Cardiac fibroblast (primary cell): Measurements from ENCODE around the gene BCL11B.

ENCODE experiments used
- DNase-seq, 2 donors: peaks; one replicate each; pipeline versions ENCODE4 v3.0.0 to v3.0.0-alpha.2; 2010; ENCODE audit warnings: low read depth in 2 of 2
- H3K4me3 ChIP-seq, 2 donors: replicated peaks in 1 of 2; 1 replicate in 1 of 2; 2 replicates in 1 of 2; pipeline ENCODE4 v1.5.1; 2011; ENCODE audit warnings: low read depth in 2 of 2, low read length in 2 of 2, mild to moderate bottlenecking in 2 of 2, moderate library complexity in 1 of 2
- TF ChIP-seq, protein P1 (sequence below): IDR thresholded peaks from one replicate; pipeline ENCODE4 v1.5.1; 2011; ENCODE audit warnings: low read depth, mild to moderate bottlenecking, low read length, inconsistent platforms

Gene BCL11B

DNA sequence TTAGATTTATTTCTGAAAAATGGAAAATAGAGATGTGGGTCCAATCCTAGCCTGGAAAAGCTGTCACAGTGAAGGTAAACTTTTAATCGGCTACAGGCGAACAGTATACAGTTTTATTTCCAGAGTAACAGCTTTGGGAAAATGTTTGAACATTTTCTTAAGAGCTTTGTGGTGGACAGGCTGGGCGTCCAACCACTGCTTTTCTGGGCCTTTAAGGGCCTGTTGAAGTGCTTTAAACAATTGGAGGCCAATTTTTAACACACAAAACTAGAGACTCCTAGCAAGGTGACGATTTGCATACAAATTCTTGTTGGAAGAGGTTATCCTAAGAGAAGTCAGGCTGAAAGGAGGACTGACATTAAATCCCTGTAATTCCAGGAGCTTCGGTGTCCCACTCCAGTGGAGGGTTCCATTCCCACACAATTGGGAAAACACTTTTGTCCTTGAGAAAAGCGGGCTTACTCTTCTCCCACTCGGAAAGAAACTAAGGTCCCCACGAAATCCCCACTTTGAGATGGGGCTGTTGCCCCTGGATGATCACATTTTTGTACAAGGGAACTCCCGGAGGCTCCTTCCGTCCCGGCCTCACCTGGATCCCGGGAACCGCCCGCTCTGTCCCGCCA lies 26.9 kb downstream of the BCL11B start:
- DNase-seq: no peak
- H3K4me3 ChIP-seq: no peak overlapping the region
- TF ChIP-seq, protein P1, sequence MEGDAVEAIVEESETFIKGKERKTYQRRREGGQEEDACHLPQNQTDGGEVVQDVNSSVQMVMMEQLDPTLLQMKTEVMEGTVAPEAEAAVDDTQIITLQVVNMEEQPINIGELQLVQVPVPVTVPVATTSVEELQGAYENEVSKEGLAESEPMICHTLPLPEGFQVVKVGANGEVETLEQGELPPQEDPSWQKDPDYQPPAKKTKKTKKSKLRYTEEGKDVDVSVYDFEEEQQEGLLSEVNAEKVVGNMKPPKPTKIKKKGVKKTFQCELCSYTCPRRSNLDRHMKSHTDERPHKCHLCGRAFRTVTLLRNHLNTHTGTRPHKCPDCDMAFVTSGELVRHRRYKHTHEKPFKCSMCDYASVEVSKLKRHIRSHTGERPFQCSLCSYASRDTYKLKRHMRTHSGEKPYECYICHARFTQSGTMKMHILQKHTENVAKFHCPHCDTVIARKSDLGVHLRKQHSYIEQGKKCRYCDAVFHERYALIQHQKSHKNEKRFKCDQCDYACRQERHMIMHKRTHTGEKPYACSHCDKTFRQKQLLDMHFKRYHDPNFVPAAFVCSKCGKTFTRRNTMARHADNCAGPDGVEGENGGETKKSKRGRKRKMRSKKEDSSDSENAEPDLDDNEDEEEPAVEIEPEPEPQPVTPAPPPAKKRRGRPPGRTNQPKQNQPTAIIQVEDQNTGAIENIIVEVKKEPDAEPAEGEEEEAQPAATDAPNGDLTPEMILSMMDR: no peak

DNA sequence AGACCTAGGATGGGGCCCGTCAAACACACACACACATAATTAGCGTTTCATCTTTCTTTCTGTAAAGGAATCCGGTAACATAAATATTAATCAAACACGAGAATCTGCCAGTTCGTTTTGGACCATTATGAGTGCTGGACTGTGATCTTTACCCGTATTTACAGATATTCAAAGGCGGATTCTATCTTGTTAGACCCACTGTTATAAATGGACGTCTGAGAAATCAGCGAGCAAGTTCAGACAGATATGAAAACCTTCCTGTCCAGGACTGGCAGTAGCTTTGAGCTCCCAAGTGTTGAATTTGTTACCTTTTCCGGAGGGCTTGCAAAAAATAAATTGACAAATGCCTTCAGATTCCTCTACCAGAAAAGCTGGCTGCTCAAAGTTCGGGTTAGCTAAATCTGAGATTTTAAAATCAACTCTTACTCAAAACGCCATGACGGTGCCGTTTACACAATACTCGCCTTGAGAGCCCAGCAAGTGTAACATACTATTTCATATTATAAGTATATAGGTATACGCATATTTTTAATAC lies 27.6 kb downstream of the BCL11B start:
- TF ChIP-seq, protein P1: no peak
- DNase-seq: no peak
- no peak overlapping the region for H3K4me3 ChIP-seq

DNA sequence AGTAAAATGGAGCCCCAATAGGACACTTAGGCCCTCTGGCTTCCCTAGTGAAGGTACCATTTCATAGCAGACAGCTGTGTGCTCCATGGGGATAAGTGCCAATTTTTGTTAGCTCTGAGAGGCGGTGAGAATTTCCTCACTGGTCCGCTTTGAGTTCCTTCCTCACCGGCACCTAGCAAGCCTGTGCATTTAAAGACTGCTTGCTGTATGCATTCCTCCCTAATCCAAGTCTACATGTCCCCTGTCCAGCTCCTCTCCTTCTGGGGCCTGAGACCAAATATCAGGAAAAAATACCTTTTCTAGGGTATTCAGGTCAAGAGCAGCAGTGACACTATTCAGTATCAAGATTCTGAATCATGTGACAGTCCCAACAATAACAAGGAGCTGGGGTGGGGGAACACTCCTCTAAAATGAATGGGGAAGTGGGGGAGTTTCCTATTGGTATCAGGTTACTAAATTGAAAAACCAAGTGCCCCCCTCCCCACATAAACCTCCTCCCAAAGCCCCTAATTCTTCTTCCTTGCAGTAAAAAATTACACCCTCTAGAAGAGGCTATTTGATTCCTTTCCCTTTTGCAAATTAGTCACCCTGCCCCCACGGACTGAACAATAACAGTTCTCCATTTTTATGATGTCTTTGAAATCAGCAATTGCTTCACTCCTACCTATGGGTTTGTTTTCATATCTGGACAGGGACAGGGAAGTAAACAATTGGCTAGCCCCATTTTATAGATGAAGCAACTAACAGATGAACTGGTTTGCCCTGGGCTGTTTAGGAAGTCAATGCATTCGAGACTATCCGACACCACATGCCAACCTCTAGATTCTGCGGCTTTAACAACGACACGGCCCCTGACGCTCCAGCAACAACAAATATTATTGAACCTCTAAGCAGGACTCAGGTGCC lies 28.9 kb downstream of the BCL11B start:
- H3K4me3 ChIP-seq: no peak overlapping the region
- TF ChIP-seq, protein P1: no peak
- DNase-seq: no peak

DNA sequence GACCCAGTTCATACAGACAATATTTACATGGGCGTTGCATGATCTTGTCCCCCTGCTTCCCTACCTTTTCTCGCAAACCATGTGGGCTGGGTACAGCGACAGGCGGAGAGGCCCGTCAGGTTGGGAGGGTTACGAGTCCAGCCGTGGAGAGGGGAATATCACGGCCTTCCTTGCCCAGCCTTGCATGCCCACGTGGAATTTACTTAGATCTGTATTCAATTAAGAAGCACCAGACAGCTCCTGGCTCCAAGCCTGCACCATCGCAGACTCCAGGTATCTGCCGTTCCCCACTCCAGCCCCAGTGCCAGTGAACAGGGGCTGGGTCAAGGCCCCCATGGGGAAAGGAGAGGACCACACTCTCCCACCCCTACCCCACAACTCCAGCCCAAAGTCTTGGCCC lies 29.8 kb downstream of the BCL11B start:
- DNase-seq: no peak
- H3K4me3 ChIP-seq: no peak overlapping the region
- TF ChIP-seq, protein P1: no peak

DNA sequence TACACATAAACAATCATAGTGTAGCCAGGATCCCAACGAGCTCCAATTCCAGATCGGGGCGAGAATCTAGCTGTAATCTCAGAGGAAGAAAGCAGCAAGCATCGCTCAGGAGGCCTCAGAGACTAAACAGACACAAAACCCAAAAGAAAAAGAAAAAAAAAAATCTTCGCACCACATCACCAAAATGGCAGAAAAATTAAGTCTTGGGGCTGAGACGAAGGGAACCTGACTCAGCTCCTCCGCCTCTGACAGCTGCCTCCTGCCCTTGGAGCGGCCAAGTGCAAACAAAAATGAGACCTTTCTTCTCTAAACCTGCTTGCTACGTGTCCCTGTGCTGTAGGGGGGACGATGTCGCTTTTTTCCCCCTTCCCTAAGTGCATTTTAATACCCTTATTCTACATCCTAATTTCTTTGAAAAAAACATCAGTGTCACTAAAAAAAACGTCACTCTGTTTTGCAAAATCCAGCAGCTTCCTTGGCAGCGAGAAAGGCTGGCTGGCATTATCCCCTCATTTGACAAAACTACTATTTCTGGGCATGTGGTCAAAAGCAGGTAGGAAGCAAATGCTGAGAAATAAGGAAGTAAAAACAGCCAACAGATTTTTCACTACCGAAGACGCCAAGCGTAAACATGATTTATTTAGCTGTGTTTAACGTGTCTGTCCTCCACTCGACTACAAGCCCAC lies 30.5 kb downstream of the BCL11B start:
- no peak for DNase-seq
- no peak overlapping the region for H3K4me3 ChIP-seq
- TF ChIP-seq, protein P1: no peak

DNA sequence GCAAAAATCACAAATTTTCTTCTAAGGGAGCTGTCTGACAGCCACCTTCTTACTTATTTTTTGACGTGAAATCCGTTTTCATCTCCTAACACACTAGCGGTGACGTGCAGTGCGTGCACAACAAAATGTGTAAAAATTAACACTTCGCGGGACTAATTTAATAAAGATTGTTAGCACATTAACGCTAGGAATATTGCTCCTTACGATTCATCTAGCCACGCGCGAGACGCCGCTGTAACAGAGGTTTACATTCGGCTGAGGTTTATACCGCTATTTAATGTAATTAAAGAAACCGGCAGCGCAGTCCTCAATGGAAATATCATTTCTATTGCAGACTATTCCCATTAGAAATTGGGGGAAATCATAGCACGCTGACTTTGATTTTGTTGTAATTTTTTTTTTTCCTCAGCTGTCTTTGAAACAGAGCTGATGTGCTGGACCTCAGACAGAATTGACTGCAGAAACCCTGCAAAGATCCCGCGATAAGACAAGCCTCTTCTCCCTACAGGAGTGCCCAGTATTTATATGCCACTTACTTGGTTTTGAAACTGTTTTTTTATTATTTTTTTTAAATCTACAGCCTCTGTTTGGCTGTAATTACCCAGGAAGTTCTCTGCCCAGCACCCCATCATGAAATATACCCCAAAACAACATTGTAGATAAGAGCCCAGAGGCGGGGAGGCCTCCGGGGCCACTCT lies 31.2 kb downstream of the BCL11B start:
- no peak for DNase-seq
- H3K4me3 ChIP-seq: no peak overlapping the region
- TF ChIP-seq, protein P1: no peak
